Gastroesophageal sphincter (tissue), 3 donors: ENCODE data around the gene SHOC2.

Source experiments
- CTCF ChIP-seq, 4 experiments: fragments of 200-600 bp in 2 of 4; fragments of 450-650 bp in 2 of 4; sonication (generic) in 1 of 4; IDR thresholded peaks; one replicate each; pipeline ENCODE4 v1.5.1; 2017 to 2019; ENCODE audit warnings: antibody characterized with exemption in 4 of 4, mild to moderate bottlenecking in 2 of 4, moderate library complexity in 2 of 4
- EP300 ChIP-seq: sonication (generic); formaldehyde crosslinking; IDR thresholded peaks from one replicate; pipeline ENCODE4 v1.6.1; 2017; ENCODE audit warnings: antibody characterized with exemption, mild to moderate bottlenecking
- POLR2A ChIP-seq, 2 donors: fragments of 450-650 bp; IDR thresholded peaks; one replicate each; pipeline ENCODE4 v1.6.1; 2017; ENCODE audit warnings: antibody characterized with exemption in 2 of 2, mild to moderate bottlenecking in 2 of 2, moderate library complexity in 1 of 2
- POLR2AphosphoS5 ChIP-seq: sonication (generic); formaldehyde crosslinking; IDR thresholded peaks from one replicate; pipeline ENCODE4 v1.6.1; 2017; ENCODE audit warnings: antibody characterized with exemption

- TF ChIP-seq CTCF (IDR thresholded peaks at IDR 0.05) (no peak), POLR2AphosphoS5 (no peak), POLR2A (IDR thresholded peaks at IDR 0.05) (no peak), EP300 (no peak)
These were observed 115.3 kb downstream of the SHOC2 start for GRCh38 chr10:111034598-111035310.
